Activated CD8-positive, alpha-beta memory T cell treated with anti-CD3 and anti-CD28 coated beads, Interleukin-2, amount 50 U/mL, for 48 hours (primary cell): ENCODE measurements around the gene CD46.

Source experiments
- DNase-seq: peaks from one replicate; pipeline ENCODE4 v3.0.0-alpha.2; 2020

The CD46 gene

DNA sequence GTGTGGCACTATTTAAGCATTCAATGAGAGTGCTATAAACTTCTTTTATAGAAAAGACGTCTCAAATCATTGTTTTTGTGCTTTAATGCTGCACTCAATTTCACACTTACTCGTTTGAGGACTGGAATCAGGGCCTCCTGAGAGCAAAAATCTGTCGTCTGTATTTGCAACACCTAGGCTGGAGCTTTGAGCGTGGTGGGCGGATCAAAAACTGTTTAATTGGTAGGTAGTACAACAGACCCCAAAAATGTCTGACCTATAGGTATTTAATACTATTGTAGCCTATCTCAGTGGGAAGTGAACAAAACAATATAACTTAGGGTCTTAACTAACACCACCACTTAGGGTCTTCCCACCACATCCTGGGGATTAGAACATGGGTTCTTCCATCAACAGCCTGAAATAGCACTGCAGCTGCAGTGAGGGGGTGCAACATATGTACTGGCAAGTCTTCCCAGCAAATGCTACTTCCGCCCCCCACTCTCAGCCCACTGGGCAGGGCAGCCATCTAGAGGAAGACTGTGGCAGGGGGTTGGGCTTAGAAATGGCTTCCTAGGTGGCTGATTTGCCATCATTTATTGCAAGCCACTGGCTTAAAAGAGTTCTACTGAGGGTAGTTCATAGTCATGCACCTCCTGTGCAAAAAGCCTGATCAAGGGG, 48.3 kb downstream of the CD46 start:
- no peak for DNase-seq

DNA sequence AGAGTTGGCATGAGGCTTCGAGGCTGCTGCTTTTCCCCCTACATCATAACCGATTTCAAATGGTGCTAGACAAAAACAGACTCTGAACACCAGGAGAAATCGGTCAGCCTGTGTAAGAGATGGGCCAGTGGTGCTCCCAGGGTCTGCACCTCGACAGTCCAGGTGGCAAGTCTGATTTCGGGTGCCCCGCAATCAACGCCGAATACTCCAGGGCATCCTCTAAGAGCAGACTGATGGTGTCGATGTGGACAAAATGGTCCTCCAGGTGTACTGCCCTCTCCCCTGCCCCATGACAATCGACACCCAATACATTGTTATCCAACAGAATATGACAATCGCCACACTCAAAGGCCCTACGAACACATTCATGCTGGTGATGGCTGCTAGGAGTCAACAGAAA, 50.0 kb downstream of the CD46 start:
- DNase-seq: no peak

DNA sequence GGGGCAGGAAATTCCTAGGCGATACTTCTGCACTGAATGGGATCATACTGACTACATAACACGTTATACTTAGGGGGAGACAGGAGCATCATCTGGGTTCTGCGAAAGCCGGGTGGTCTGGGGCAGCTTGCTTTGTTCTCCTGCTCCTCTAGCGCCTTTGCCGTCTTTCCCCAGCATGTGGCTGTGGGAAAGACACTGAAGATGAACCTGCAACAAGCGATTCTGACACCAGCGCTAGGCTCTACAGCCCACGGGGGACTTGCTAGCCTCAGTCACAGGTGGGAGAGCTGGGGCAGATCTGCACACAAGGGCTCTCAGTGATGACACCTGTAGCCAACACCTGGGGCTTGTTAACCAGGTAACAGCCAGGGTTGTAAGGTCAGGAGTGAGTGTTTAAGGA, 51.8 kb downstream of the CD46 start:
- no peak for DNase-seq

DNA sequence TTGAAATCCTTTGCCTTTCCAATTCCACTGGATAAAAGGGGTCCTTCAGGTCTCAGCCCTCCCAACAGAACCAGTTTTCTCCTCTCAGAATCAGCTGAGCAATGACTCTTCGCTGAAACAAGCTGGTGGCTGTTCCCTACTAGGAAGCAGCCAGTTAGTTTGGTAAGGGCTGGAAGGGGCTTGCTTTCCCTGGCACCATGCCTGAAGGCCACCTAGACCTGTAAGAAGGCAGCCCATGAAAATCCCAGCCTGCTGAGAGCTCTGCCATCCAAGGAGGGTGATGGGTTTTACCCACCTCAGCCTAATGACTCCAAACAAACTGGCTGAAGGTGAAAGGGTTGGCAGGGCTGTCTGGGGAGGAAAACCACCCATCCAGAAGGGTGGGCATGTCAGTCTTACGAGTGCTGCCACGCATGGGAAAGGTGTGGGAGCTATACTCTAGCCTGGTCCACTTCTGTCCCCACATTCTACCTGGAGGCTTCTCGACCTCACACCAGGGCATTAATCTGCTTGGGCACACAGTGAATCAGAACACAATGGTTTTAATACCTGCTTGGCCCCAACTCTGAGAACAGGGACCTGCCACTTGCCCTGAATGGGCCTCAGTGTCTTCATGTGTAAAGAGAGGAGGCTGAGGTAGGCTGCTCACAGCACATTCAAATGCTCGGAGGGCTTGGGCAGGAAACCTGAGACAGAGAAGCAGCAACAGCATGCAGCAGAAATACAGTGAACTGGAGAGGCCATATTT, 53.0 kb downstream of the CD46 start:
- no peak for DNase-seq

DNA sequence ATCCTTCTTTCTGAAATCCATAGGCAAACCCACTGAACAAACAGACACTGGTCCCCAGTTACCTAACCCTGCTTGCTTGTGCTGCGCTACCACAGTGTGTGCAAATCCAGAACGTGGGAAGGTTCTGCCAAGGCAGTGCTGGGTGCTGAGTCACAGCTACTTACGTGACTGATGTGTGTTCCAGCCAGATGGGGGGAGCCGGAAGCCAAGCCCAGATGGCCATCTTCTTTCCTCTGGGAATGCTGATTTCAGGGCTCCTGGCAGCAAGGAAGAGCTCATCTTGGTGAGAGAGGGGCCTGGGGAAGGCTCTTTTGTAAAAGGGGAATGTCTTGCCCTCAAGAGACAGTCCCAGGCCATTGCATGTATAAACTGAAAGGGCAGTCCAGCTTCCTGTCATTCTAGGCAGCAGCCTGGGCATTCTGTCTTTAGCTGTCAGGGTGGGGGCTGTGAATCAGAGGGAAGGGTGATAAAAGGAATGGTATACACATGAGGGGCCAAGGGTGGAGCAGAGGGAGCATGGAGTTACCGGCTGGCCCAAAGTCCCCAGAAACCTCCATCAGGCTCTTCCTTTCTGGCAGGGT, 54.1 kb downstream of the CD46 start:
- no peak for DNase-seq

DNA sequence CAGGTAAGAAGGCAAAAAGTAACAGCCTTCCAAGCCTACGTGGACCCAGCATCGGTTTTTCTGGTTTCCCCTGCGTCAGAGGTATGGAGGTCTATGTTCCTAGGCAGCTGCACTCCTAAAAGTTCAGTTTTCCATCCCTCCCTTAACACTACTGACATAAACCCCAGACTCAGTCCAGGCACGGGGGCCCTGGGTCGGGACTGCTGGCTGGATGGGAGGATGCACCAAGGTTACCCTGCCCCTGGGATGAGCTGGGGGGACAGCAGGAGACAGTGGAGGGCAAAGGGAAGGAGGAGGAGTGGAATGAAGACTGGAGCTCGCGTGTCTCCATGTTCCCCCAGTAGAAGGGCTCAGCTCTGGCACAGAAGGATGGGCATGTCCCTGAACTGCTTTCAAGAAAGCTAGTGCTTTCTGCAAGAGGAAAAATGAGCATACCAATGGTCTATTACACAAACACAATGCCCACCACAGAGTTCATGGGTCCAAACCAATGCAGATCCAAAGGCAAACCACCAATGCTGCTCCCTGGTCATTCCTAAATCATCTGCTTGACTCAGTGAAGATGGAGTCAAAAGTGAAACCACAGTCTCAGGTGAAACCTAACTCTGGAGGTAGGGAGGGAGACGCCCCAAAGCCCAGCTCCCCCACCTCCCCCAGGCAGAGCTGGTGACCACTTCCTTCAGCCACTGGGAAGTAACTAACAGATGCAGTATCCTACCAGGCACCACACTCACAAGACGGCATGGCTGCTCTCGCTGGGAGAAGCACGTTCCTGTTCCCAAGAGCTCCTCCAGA, 54.9 kb downstream of the CD46 start:
- no peak for DNase-seq

DNA sequence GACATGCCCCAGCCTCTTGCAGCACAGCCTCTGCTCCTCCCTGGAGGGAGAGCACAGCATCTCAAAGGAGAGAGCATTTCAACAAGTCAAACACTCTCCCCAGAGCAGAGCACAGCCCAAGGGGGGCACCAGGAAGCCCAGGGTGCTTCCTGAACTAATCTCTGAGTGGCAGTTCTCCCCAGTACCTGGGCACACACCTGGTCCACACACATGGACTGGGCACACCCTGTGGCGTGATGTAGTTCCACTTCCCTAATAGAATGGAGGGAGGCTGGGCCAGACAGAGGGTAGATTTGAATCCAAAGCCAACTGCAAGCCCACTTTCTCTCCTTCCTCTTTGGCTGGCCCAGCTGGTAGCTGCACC, 55.5 kb downstream of the CD46 start:
- no peak for DNase-seq

DNA sequence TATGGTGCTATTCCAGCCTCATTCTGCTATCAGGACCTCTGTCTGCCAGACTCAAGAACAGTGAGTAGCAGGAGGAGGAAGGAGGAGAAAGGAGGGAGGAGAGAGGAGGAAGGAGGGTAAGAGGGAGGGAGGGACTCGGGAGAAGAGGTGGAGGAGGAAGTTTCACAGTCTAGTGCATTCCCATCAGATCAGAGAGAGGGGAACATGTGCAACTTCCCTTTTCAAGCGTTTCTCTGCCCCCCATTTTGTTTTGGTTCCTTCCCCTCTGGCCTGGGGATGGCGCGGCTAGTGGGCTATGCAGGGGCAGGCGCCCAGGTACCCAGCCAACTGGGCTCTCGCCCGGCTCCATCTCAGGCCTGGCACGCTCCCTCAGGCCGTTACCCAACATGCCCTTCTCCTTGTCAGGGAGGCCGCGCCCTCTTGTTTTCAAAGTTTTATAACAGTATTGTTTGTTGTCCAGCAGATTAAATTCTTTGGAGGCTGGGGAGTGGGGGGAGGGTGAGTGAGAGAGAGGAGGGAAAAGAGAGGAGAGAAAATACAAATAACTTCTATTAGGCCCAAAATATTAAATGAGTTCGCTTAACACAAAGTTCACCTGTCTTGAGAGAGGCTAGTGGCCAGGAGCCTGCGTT, 56.0 kb downstream of the CD46 start:
- DNase-seq: no peak

DNA sequence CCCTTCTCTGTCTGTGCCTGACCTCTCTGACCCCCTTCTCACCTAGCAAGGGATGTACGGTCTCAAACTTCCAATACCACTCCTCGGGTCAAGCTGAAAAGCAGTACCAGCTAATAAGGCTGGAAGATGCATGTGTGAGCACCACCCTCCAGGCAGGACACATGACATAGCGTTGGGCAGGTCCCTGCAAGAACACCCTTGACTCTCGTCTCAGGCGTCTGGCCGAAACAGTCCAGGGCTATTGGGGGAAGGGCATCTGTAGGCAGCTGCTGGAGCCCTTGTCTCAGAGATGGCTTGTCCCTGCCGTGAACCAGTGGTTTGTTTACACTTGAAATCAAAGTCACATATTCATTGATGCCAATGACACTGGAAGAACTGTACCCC, 56.5 kb downstream of the CD46 start:
- DNase-seq: no peak

DNA sequence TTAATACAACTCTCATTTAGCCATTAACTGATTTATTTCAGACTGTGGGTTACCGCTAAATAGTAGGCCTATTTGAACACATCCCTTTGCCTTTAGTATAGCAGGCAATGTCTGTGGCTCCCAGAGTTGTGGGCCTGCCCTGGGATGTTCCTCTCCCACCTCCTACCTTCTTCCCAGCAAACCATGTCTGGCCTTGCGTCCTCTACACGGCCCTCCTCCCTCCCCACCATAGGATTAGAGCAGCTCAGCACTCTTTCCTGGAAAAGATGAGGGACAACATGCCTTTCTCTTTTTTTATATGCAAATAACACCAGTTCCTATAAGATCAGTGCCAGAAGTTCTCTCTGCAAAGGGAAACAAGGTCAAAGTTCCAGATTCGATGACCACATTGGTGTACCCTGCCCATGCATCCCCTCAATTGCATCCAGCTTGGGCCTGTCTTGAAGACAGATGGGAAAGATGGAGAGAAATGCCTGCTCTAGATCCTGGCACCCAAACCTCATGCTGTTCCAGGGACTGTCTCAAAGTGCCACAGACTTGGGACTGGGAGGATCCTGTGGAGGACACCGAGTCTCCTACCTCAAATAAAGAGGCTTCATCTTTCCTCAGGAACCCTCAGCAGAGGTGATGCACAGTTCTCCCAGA, 57.2 kb downstream of the CD46 start:
- no peak for DNase-seq

DNA sequence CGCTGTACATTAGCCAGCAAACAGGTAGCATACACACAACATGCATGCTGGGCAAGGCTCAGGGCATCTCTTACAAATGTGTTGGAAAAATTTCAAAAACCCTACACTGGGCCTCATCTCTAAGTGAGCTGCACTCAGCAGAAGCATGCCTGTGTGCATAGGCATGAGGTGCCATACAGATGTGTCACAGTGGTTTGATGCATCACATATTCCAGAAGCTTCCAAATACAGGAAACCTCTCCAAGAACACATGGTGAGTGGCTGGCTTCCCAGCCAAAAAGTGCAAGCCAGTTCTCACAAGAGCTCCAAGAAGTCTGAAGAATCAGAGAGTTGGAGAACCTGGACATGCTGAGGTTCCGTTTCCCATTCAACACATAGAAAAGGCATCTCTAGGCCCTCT, 58.3 kb downstream of the CD46 start:
- DNase-seq: no peak

DNA sequence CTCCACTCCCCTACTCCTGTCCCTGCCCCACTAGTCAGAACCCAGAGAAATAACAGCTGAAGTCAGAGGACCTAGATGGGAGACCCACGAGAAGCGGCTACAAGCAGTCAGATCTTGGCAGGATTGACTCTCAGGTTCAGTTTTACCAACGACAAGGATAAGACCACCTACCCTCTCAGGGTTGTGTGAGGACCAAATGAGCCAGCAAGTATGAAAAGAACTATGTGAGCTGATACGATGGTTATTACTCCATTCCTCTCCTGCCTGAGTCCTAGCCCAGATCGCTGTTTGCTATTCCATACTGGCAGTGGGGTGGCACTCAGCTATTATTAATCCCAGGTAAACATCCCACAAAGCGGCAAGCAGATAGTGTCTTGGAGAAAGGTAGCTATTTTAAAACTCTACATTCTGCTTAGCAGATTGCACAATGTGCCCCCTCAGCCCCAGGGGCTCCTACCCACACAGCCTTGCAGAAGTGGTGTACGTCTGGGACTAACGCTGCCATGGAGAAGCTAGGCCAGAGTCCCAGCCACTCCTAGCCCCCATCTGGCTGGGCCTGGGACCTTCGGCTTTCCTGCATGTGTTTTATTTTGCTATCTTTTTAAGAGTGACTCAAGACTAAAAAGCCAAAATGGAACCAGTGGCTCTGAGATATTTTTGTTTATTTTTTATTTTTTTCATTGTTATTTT, 58.9 kb downstream of the CD46 start:
- DNase-seq: no peak

DNA sequence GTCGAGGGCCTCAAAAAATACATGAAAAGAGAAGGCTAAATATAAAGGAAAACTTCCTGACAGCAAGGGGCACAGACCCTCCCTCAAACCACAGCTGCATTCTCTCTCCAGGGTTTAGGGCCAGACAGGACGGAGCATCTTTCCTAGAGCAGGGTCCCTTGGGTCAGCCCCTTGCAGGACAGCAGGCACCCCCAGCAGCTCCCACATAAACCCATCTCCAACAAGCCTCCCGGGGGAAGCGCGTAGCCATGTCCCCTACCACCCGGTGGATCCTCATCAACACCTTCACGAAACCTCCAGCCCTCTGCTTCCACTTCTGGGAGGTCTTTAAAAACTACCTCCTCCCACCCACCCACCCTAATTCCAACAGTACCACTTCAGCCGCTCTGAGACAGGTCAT, 59.5 kb downstream of the CD46 start:
- DNase-seq: no peak

DNA sequence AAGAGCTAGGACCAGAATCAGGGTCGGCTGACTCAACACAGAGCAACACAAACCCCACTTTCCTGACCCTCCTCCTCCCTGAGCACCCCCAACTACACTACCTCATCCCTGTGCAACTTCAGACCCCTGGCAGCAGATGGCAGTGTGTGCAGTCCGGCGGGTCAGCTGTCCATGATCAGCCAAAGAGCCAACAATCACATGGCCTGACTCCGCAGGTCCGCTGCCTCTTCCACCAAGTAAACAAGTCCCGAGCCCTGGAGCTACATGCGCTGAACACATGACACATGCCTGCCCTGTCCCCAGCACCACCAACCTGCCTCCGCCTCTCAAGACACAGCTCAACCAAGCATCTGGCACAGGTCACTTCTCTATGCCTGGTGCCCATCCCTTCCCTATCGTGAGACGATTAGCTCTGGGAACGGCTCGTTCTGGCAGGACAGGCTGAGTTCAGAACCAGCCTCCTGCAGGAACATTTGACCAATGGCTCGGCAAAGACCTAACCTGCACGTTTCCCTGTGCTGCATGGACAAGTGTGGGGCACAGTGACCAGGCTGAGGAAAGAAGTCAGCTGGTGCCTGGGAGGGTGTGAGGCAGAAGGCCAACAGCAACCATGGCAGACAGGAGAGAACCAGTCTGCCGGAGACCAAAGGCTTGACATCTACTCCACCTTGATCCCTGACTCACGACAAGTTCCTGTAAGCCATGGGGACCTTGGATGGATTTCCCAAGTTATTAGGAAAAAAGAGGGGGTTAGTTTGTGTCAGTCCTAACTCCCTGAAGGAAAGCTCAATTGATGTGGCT, 60.3 kb downstream of the CD46 start:
- peak; percentile 52 for DNase-seq

DNA sequence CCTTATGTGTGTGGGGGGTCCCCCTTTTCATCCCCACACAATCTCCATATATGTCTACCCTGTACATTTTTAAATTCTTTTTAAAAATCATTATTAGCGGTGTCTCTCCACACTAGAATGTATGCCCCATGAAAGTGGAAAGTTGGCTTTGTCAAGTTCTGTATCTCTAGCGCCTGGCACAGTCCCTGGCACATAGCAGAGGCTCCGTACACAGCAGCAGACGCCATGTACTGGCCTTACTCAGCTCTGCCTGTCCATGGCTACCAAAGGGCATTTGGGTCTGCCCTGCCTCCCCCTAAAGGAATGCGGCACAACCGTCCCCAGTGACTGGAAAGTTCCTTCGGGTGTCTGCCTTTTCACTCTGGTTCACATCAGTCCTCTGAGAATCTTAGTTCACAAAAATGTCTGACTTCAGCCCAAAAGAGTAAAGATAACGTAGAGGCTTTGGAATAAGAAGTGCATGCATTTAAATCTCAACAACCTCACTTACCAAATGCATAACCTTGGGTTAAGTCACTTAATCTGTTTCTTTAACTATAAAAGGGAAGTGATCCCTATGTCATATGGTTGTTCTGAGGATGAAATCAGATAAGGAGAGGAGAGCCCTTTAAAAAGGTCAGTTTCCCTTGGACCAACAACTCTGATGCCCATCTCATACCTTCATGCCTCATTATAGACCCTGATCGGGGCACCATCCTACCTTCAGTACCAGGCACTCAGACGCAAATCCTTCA, 61.1 kb downstream of the CD46 start:
- peak; percentile 40 for DNase-seq

DNA sequence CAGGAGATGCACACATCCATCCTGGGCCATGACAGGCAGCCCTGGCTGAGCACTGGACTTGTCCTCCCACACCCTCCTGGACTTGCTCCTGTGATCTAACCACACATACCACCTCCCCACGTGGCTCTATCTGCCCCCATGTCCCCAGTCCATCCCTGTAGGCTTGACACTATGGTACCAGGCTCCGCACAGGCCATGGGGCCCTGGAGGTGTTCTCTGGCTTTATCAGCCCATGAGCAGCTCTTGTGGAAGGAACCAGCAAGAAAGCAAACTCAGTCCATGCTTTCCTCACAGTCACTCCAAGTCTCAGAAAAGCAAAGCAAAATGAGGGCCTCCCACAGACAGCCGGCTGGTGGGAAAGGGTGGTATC, 61.6 kb downstream of the CD46 start:
- peak; percentile 48 for DNase-seq

DNA sequence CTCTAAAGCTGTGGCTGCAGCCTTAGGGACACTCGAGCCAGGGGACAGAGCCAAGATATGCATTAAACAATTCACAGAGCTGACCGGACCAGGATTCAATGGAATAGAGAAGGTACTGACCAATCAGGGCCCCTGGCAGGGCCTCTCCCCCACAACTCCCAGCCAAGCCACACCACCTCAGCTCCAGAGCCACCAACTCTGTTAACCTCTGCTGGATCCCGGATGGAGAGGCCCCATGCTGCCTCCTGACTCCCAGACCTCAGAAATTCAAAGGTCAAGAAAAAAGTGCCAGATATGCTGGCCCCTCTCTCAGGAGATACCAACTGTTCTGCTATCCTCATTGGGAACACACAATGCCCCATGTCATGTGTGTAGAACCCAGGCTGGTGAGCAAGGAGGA, 62.1 kb downstream of the CD46 start:
- DNase-seq: peak; percentile 33

DNA sequence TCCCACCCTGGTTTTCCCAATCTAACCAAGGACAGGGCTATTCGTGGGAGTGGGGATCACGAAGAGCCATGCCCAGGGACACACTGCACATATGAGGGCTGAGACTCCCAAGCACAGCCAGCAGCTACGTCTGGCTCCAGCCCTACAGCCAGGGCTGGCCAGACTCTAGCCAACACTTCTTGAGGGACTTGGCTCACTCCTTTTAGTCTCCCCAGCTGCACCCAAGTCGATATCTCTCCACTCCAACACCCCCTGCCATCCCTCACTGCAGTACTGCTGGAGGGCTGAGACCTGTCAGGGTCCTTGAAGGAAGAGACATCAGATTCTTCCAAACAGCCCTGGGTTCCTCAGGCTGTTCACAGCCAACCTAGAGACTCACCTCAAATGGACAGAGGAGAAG, 62.6 kb downstream of the CD46 start:
- peak; percentile 46 for DNase-seq

DNA sequence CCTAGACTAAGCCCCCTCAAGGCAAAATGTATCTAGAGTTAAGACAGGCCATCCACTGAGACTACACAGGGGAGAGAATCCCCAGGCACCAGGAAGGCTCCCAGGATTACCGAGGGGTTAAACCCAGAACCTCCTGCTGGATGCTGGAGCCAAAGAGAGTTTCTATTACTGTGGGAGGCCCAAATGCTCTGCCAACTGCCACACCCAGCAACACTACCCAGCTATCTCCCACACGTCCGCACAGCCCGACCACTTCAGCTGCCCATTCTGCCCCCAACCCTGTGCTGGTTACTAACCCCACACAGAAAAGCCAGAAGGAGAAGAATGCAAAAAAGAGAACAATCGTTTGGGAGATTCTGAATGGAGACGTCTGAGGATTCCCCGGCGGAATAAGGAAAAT, 63.6 kb downstream of the CD46 start:
- DNase-seq: peak; percentile 50

DNA sequence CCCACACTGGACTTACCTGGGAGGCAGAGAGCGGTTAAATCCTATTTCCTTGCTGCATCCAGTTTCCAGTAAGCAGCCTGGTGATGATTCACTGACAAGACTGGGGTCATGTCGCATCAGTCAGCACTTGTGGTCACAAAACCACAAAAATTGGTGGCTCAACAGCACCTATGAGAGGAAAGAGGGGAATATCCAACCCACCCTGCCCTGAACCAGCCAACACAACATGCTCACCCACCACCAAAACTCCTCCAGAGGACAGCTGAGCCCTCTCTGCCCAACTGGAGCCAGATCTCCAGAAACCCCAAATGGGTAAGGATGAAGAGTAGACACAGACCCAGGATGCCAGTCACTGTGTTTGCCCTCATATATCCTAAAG, 64.0 kb downstream of the CD46 start:
- peak; percentile 63 for DNase-seq

DNA sequence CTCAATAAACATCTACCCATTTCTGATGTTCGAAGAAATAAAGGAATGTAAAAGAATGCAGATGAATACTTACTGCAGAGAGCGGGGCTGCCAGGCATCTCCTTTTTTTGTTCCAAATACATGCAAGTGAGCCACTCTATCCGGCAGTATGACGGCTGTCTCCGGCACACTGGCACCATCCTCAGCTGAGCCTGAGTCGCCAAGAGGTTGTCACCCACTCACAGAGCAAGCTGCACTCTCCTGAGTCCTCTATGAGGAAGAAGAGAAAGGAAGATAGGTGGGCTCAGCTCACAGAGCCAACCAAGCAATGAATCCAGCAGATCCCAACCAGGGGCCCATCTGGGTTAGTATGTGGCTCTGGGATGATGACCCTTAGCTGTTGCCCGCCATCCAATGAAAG, 65.3 kb downstream of the CD46 start:
- DNase-seq: peak; percentile 39
